ENCODE results near the gene ZP3.
"Not testable (repeated sequence)": the region's sequence is repeated elsewhere in the genome, so short reads cannot be mapped to it uniquely, and the experiment has no call there.

- TF ChIP-seq EZH2 (IDR thresholded peaks at IDR 0.05; ENCODE audit: insufficient read depth, poor library complexity, severe bottlenecking); EZH2phosphoT487 (IDR thresholded peaks at IDR 0.05; ENCODE audit: insufficient read depth, low read depth): not testable (repeated sequence)
These were observed 808 bp downstream of the ZP3 start for GRCh38 chr7:76425558-76425957.
